Stimulated activated CD4-positive, alpha-beta T cell treated with anti-CD3 and anti-CD28 coated beads, Interleukin-4, amount 100 ng/mL, for 4 hours (primary cell): Measurements from ENCODE around the gene SCAMP1.

Experiments
- DNase-seq, 2 experiments: peaks; one replicate each; pipeline ENCODE4 v3.0.0-alpha.2; 2020

SCAMP1 gene

GRCh38 chr5:78515670-78516069 is 155.3 kb downstream of the SCAMP1 start:
- no peak for DNase-seq

- DNase-seq, result no peak
Measured at GRCh38 chr5:78518365-78519197, 158.2 kb downstream of the SCAMP1 start.

- DNase-seq, result no peak
Measured at GRCh38 chr5:78519198-78519941, 159.0 kb downstream of the SCAMP1 start.

- DNase-seq, result no peak
Measured at GRCh38 chr5:78521455-78521854, 161.0 kb downstream of the SCAMP1 start.

- no peak for DNase-seq
Measured at GRCh38 chr5:78522476-78523260, 162.3 kb downstream of the SCAMP1 start.

GRCh38 chr5:78523314-78524193 is 163.1 kb downstream of the SCAMP1 start:
- DNase-seq, result no peak

- no peak for DNase-seq
Measured at GRCh38 chr5:78526049-78526525, 165.7 kb downstream of the SCAMP1 start.

- DNase-seq, result no peak
Measured at GRCh38 chr5:78527054-78527859, 166.8 kb downstream of the SCAMP1 start.

GRCh38 chr5:78527925-78528324 is 167.5 kb downstream of the SCAMP1 start:
- DNase-seq, result no peak
